Naive thymus-derived CD8-positive, alpha-beta T cell (primary cell): ENCODE data around the gene UAP1L1. TPM values are rescaled to one million over a fixed set of nuclear protein-coding genes. Genes with fewer than 3 reads are reported as not detected.
A peak's percentile ranks its signal among the peaks of the same experiment; 100 is the strongest.

Experiments used
- ATAC-seq, 2 donors: fragments of 150-1000 bp; cut with Tn5 transposase in 1 of 2; sonication (Bioruptor Pico), chemical (Tn5 transposase) in 1 of 2; 1 replicate in 1 of 2; 2 replicates in 1 of 2; pipeline ENCODE4 v1.10.0; 2021; ENCODE audit warnings: mild to moderate bottlenecking in 2 of 2, moderate library complexity in 2 of 2
- POLR2A ChIA-PET: fragments of 350-600 bp; sonication (Branson Sonifier 250); formaldehyde crosslinking; loops from one replicate; lab custom pipeline; 2021; ENCODE audit warnings: antibody characterized with exemption; lab: Charles Lee
- DNase-seq, 10 donors: peaks; one replicate each; pipeline versions ENCODE4 v3.0.0 to v3.0.0-alpha.2; 2020 to 2022
- H3K27ac Mint-ChIP-seq, 10 donors: one replicate each; pipeline ENCODE4 v1.8.0; 2020 to 2022; ENCODE audit warnings: mild to moderate bottlenecking in 10 of 10, mixed read lengths in 10 of 10, moderate library complexity in 4 of 10, inconsistent platforms in 1 of 10
- H3K27me3 Mint-ChIP-seq, 5 donors: one replicate each; pipeline ENCODE4 v1.8.0; 2021 to 2022; ENCODE audit warnings: mixed read lengths in 5 of 5
- H3K36me3 Mint-ChIP-seq, 3 donors: one replicate each; pipeline ENCODE4 v1.8.0; 2020 to 2022; ENCODE audit warnings: mixed read lengths in 3 of 3, mild to moderate bottlenecking in 2 of 3, inconsistent platforms in 1 of 3
- H3K4me1 Mint-ChIP-seq, 4 donors: one replicate each; pipeline ENCODE4 v1.8.0; 2021 to 2022; ENCODE audit warnings: mixed read lengths in 4 of 4
- H3K4me3 Mint-ChIP-seq, 10 donors: one replicate each; pipeline ENCODE4 v1.8.0; 2020 to 2022; ENCODE audit warnings: mild to moderate bottlenecking in 10 of 10, mixed read lengths in 10 of 10, moderate library complexity in 6 of 10, inconsistent platforms in 1 of 10
- H3K9me3 Mint-ChIP-seq, 9 donors: one replicate each; pipeline ENCODE4 v1.8.0; 2020 to 2022; ENCODE audit warnings: mixed read lengths in 9 of 9, mild to moderate bottlenecking in 3 of 9, inconsistent platforms in 1 of 9, moderate library complexity in 1 of 9
- polyA plus RNA-seq, 3 donors: library from polyadenylated mRNA; unstranded; fragments of 300-500 nt; fragmentation: Illumina TruSeq; gene quantifications; one replicate each; pipeline ENCODE4 v1.2.3, GENCODE V29; 2021
- total RNA-seq, 8 experiments: library from RNA in 2 of 8; stranded (reverse) in 2 of 8; gene quantifications; one replicate each; pipeline ENCODE4 v1.2.3 and lab custom pipeline; 2021 to 2026

UAP1L1 gene
- total and polyA plus RNA-seq, 5 experiments from 2014 or later = 2.3 to 28.7 (median 7.8) TPM

DNA sequence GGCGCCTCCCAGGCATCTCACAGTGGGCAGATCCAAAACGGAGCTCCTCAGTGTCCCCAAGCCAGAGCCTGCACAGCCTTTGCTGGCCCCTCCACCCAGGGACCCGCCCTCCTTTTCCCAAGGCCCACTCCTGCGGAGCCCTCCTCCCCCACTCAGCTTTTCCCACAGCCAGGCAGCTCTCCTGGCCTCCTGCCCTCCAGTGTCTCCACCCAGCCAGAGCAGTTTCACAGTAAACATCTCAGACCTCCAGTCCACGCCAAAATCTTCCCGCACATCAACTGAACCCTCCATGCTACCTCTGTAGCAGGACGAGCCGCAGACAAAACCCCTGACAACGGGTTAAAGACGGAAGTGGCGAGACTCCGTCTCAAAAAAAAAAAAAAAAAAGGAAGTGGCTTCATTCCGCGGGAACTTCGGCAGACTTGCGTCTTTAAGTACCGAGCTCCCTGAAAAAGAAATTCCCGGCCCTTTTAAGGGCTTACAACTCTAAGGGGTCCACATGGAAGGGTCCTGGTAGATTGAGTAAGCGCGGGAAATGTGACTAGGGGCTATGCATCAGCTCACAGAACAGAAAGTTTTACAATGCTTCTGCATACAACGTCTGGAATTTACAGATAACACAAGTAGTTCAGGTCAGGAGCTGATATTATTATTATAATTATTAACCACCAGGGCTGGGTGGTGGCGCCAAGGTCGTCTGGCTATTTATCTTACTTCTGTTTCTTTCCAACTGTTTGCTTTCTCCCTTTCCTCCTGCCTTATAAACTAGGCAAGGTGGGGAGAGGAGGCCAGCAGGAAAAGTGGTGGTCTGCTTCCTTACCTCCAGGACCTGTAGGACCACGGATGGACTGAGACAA is 50.2 kb downstream of the UAP1L1 start:
- ATAC-seq (no peak), DNase-seq (peak in 5 of 10 donors; percentile 27 to 45 (median 40))
- peaks cover 0 to 3% (median 0%) of the 10 kb centered on the region in 9 donors for H3K9me3 Mint-ChIP-seq
- peak overlapping the region; percentile 80 to 95 (median 91) for H3K4me3 Mint-ChIP-seq
- H3K36me3 Mint-ChIP-seq = no peaks in the 10 kb centered on the region
- POLR2A ChIA-PET = interaction anchor here (0.7 to 3.1 kb wide), 16 partner anchors 12 to 267 kb away, joined by 3 to 34 read pairs (median 4); partner anchors contain the start of genes CYSRT1, MAN1B1, RNF208 and RNF224
- H3K27me3 Mint-ChIP-seq = peaks cover 0 to 2% (median 0%) of the 10 kb centered on the region in 5 donors
- peaks cover 17 to 34% (median 30%) of the 10 kb centered on the region in 4 donors for H3K4me1 Mint-ChIP-seq
- H3K27ac Mint-ChIP-seq = peak overlapping the region; percentile 83 to 98 (median 94)

DNA sequence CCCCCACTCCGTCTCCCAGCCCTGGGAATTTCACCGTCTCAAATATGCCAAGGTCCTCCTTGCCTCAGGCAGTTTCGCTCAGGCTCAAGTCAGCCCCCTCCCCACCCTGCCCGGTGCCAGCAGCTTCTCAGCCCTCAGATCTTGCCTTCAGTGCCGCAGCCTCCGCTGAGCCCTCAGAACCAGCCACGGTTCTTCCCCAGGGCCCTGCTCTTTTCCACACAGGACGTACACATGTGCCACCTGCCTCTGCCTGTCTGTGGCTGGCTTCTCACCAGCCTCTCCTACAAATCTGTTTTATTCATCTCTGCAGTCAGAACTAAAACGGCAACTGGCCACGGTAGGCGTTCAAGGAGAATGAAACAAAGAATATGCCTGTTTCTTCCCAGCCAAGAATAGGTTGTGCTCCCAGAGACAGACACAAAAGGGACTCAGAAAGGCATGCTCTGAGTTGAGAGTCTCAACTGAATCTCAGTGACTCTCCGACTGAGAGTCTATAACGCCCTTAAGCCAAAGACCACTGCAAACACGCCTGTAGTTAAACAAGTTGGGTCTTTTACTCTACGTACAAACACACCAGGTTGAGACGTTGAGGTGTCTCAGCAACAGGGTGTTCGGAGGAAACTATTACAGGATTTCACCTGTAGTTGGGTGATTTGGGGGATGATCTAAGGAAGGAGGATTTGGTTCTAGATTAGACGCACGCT is 51.0 kb downstream of the UAP1L1 start:
- ATAC-seq (no peak), DNase-seq (peak in 1 of 10 donors; percentile 15)
- Mint-ChIP-seq H3K4me3 (peak overlapping the region; percentile 80 to 95 (median 91)), H3K27me3 (peaks cover 0 to 7% (median 2%) of the 10 kb centered on the region in 5 donors), H3K27ac (peak overlapping the region; percentile 71 to 98 (median 94)), H3K9me3 (peaks cover 0 to 3% (median 0%) of the 10 kb centered on the region in 9 donors), H3K36me3 (no peaks in the 10 kb centered on the region), H3K4me1 (peaks cover 17 to 31% (median 30%) of the 10 kb centered on the region in 4 donors)
- POLR2A ChIA-PET = interaction anchor here (0.7 to 3.1 kb wide), 13 partner anchors 10 to 268 kb away, joined by 3 to 34 read pairs (median 4); partner anchors contain the start of genes CYSRT1, DPP7, GRIN1 and MAN1B1

DNA sequence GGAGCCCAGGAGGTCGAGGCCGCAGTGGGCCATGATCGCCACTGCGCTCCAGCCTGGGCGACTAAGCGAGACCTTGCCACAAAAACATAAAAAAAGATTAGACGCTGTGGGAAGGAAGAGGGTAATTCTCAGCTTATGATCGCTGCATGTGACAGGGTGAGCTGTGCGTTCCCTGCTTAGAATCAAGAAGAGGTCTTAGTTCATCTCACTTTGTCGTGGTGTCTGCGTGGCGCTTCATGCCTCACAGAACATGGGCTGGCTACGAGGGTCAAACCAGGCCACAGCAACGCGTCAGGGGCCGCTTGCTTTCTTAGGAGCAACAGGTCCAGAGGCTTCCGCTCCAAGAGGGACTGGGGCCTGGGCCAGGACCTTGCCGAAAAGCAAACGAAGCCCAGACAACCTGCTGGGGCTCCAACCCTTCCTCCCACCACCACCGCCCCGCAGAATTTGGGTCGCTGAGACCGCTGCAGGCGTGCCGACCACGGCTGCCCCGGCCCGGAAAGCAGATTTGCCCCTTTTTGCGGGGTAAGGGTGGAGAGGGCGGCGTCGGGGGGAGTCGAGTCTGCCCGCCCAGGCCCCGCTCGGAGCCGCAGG is 51.6 kb downstream of the UAP1L1 start:
- peaks cover 0 to 3% (median 0%) of the 10 kb centered on the region in 9 donors for H3K9me3 Mint-ChIP-seq
- peaks cover 17 to 30% (median 28%) of the 10 kb centered on the region in 4 donors for H3K4me1 Mint-ChIP-seq
- peak overlapping the region; percentile 71 to 98 (median 94) for H3K27ac Mint-ChIP-seq
- peak; percentile 7 to 13 for ATAC-seq
- peak overlapping the region; percentile 80 to 95 (median 91) for H3K4me3 Mint-ChIP-seq
- POLR2A ChIA-PET = interaction anchor here (0.8 to 3.3 kb wide), 21 partner anchors 10 to 401 kb away, joined by 3 to 34 read pairs (median 6); partner anchors contain the start of genes ANAPC2, CYSRT1, DPP7 and GRIN1
- DNase-seq = peak in 2 of 10 donors; percentile 16 to 30
- H3K36me3 Mint-ChIP-seq = no peaks in the 10 kb centered on the region
- H3K27me3 Mint-ChIP-seq = peaks cover 0 to 7% (median 2%) of the 10 kb centered on the region in 5 donors

DNA sequence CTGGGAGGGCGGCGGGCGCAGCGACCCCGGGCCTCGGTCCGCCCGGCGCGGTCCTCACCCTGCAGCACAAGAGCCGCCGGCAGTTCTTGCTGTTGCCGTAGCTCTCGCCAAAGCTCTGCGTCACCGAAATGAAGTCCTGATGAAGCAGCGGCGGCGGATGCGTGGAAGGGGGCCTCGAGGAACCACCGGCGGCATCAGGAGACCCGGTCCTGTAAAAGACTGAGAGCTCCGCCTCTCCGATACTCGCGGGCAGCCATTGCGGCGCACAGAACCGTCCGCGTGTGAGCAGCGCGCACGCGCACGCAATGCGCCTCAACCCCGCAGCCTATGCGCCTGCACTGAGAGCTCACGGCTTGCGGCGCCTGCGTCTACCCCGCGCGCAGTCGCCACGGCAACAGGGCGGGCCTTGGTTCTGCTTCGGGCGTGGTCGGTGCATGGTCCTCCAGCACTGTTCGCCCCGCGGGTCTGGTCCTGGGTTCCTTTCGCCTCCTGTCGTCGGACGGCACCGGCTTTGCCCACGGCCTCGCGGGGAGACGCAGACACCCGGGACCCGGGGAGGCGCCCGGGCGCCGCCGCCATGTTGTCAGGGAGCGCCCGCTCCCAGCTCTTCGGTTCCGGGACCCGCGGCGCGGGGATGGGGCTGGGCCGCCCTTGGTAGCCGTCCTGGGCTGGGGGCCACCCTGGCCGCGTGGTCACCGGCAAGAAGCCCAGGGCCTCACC is 52.3 kb downstream of the UAP1L1 start:
- Mint-ChIP-seq H3K4me3 (peak overlapping the region; percentile 78 to 95 (median 88)), H3K27me3 (peaks cover 0 to 10% (median 2%) of the 10 kb centered on the region in 5 donors), H3K9me3 (peaks cover 0 to 3% (median 0%) of the 10 kb centered on the region in 9 donors), H3K27ac (peak overlapping the region; percentile 71 to 94 (median 84)), H3K4me1 (peaks cover 17 to 30% (median 28%) of the 10 kb centered on the region in 4 donors), H3K36me3 (no peaks in the 10 kb centered on the region)
- peak; percentile 92 to 95 for ATAC-seq
- peak; percentile 82 to 93 (median 88) for DNase-seq
- POLR2A ChIA-PET = interaction anchor here (0.6 to 3.3 kb wide), 26 partner anchors 9 to 1023 kb away, joined by 3 to 34 read pairs (median 5); partner anchors contain the start of genes ANAPC2, CYSRT1, DPP7 and EDF1

DNA sequence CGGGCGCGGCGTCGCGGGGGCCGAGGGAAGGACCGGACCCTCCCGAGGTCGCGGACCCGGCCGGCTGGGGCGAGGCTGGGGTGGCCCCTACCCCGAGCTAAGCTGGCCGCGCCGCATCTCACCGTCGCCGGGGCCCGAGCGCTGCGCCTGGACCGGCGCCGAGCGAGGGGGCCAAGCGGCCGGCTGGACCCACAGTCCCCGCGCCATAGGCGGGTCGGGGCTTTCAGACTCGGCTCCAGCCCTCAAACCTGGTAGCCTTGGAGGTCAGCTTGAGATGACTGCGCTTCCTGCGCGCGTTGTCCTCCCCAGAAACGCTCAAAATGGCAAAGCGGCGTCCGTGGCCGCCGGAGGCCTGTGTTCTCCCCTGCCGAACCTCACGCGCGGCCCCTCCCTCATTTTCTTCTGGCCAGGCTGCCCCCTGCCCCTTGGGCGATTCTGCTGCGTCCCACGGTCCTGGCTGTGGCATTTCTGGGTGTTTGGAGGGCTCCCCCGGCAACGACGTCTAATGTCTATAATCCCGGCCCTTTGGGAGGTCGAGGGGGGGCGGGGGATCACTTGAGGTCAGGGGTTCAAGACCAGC is 52.9 kb downstream of the UAP1L1 start:
- H3K27ac Mint-ChIP-seq = peak overlapping the region in 5 of 10 donors; percentile 52 to 87 (median 62)
- peaks cover 17 to 30% (median 28%) of the 10 kb centered on the region in 4 donors for H3K4me1 Mint-ChIP-seq
- H3K4me3 Mint-ChIP-seq = peak overlapping the region; percentile 68 to 92 (median 80)
- POLR2A ChIA-PET = interaction anchor here (0.6 to 3.3 kb wide), 24 partner anchors 8 to 1023 kb away, joined by 3 to 34 read pairs (median 5); partner anchors contain the start of genes ANAPC2, CYSRT1, DPP7 and EDF1
- DNase-seq = no peak
- ATAC-seq = peak in 1 of 2 donors; percentile 0
- H3K36me3 Mint-ChIP-seq = no peaks in the 10 kb centered on the region
- peaks cover 0 to 16% (median 4%) of the 10 kb centered on the region in 5 donors for H3K27me3 Mint-ChIP-seq
- peaks cover 0 to 3% (median 0%) of the 10 kb centered on the region in 9 donors for H3K9me3 Mint-ChIP-seq

Other genes starting within 250 kb of the UAP1L1 start
Only the 30 nearest of the 36 such genes appear.
- gene TRAF2, start 191.0 kb upstream of the UAP1L1 start, total RNA-seq = 10 to 100 TPM; 28.0 to 34.4 TPM
- 10 to 100 TPM in 2 of 3 donors, 1 to 10 TPM in 1; 7.9 to 24.4 (median 12.2) TPM for gene TRAF2, start 191.0 kb upstream of the UAP1L1 start, polyA plus RNA-seq
- gene FBXW5, start 132.8 kb upstream of the UAP1L1 start, total RNA-seq = 10 to 100 TPM; 93.1 TPM
- gene FBXW5, start 132.8 kb upstream of the UAP1L1 start, polyA plus RNA-seq = 10 to 100 TPM; 62.9 to 92.1 (median 83.7) TPM
- gene C8G, start 132.3 kb upstream of the UAP1L1 start, total RNA-seq = under 1 TPM in 1 of 2 experiments, not detected in 1; 0.99 TPM
- 1 to 10 TPM in 1 of 3 donors, not detected in 2; 1.6 TPM for gene C8G, start 132.3 kb upstream of the UAP1L1 start, polyA plus RNA-seq
- gene LCN12, start 125.2 kb upstream of the UAP1L1 start, total RNA-seq = 1 to 10 TPM; 2.6 to 2.7 TPM
- gene LCN12, start 125.2 kb upstream of the UAP1L1 start, polyA plus RNA-seq = not detected
- gene PTGDS, start 100.0 kb upstream of the UAP1L1 start, total RNA-seq = under 1 TPM in 1 of 2 experiments, not detected in 1; 0.58 TPM
- gene PTGDS, start 100.0 kb upstream of the UAP1L1 start, polyA plus RNA-seq = 1 to 10 TPM in 1 of 3 donors, under 1 TPM in 1, not detected in 1; 0.31 to 3.2 TPM
- gene LCNL1, start 94.5 kb upstream of the UAP1L1 start, total RNA-seq = under 1 TPM; 0.44 to 0.74 TPM
- gene LCNL1, start 94.5 kb upstream of the UAP1L1 start, polyA plus RNA-seq = not detected
- gene PAXX, start 85.1 kb upstream of the UAP1L1 start, total RNA-seq = 100 to 1,000 TPM; 129 to 137 TPM
- 100 to 1,000 TPM; 104 to 119 (median 112) TPM for gene PAXX, start 85.1 kb upstream of the UAP1L1 start, polyA plus RNA-seq
- gene CLIC3, start 80.9 kb upstream of the UAP1L1 start, total RNA-seq = 10 to 100 TPM; 11.1 to 13.5 TPM
- gene CLIC3, start 80.9 kb upstream of the UAP1L1 start, polyA plus RNA-seq = 10 to 100 TPM in 2 of 3 donors, 1 to 10 TPM in 1; 7.0 to 30.2 (median 16.9) TPM
- 10 to 100 TPM; 37.0 to 41.5 TPM for gene ABCA2, start 49.3 kb upstream of the UAP1L1 start, total RNA-seq
- gene ABCA2, start 49.3 kb upstream of the UAP1L1 start, polyA plus RNA-seq = 1 to 10 TPM; 3.9 to 9.4 (median 4.7) TPM
- gene FUT7, start 45.4 kb upstream of the UAP1L1 start, total RNA-seq = under 1 TPM in 1 of 2 experiments, not detected in 1; 0.13 TPM
- gene FUT7, start 45.4 kb upstream of the UAP1L1 start, polyA plus RNA-seq = 1 to 10 TPM; 1.2 to 1.6 (median 1.6) TPM
- gene NPDC1, start 31.3 kb upstream of the UAP1L1 start, total RNA-seq = 1 to 10 TPM; 2.8 to 4.3 TPM
- 1 to 10 TPM; 2.1 to 9.3 (median 4.2) TPM for gene NPDC1, start 31.3 kb upstream of the UAP1L1 start, polyA plus RNA-seq
- not detected for gene ENTPD2, start 23.5 kb upstream of the UAP1L1 start, total RNA-seq
- gene ENTPD2, start 23.5 kb upstream of the UAP1L1 start, polyA plus RNA-seq = not detected
- gene SAPCD2, start 7.0 kb upstream of the UAP1L1 start, total RNA-seq = under 1 TPM; 0.27 to 0.44 TPM
- gene SAPCD2, start 7.0 kb upstream of the UAP1L1 start, polyA plus RNA-seq = under 1 TPM in 2 of 3 donors, not detected in 1; 0.23 to 0.27 TPM
- gene MAN1B1, start 9.5 kb downstream of the UAP1L1 start, total RNA-seq = 10 to 100 TPM; 66.9 to 73.2 TPM
- gene MAN1B1, start 9.5 kb downstream of the UAP1L1 start, polyA plus RNA-seq = 10 to 100 TPM; 30.6 to 46.6 (median 38.3) TPM
- gene DPP7, start 37.2 kb downstream of the UAP1L1 start, total RNA-seq = 100 to 1,000 TPM; 278 to 298 TPM
- gene DPP7, start 37.2 kb downstream of the UAP1L1 start, polyA plus RNA-seq = 100 to 1,000 TPM in 2 of 3 donors, 10 to 100 TPM in 1; 98.7 to 126 (median 121) TPM
- gene GRIN1, start 61.6 kb downstream of the UAP1L1 start, total RNA-seq = not detected
- gene GRIN1, start 61.6 kb downstream of the UAP1L1 start, polyA plus RNA-seq = not detected
- gene LRRC26, start 92.5 kb downstream of the UAP1L1 start, total RNA-seq = not detected
- not detected for gene LRRC26, start 92.5 kb downstream of the UAP1L1 start, polyA plus RNA-seq
- not detected for gene TMEM210, start 94.5 kb downstream of the UAP1L1 start, total RNA-seq
- gene TMEM210, start 94.5 kb downstream of the UAP1L1 start, polyA plus RNA-seq = not detected
- gene ANAPC2, start 111.0 kb downstream of the UAP1L1 start, total RNA-seq = 100 to 1,000 TPM; 143 to 146 TPM
- gene ANAPC2, start 111.0 kb downstream of the UAP1L1 start, polyA plus RNA-seq = 1 to 10 TPM; 3.4 to 5.9 (median 4.3) TPM
- gene SSNA1, start 111.2 kb downstream of the UAP1L1 start, total RNA-seq = 10 to 100 TPM; 39.2 to 43.4 TPM
- gene SSNA1, start 111.2 kb downstream of the UAP1L1 start, polyA plus RNA-seq = 100 to 1,000 TPM in 2 of 3 donors, 10 to 100 TPM in 1; 97.8 to 123 (median 119) TPM
- gene TPRN, start 123.2 kb downstream of the UAP1L1 start, total RNA-seq = 10 to 100 TPM; 10.1 TPM
- gene TPRN, start 123.2 kb downstream of the UAP1L1 start, polyA plus RNA-seq = under 1 TPM; 0.15 to 0.42 (median 0.39) TPM
- 10 to 100 TPM; 42.7 to 43.0 TPM for gene TMEM203, start 128.1 kb downstream of the UAP1L1 start, total RNA-seq
- gene TMEM203, start 128.1 kb downstream of the UAP1L1 start, polyA plus RNA-seq = 100 to 1,000 TPM; 128 to 163 (median 155) TPM
- gene NDOR1, start 128.2 kb downstream of the UAP1L1 start, total RNA-seq = 10 to 100 TPM; 35.0 to 39.8 TPM
- gene NDOR1, start 128.2 kb downstream of the UAP1L1 start, polyA plus RNA-seq = 1 to 10 TPM; 2.4 to 9.5 (median 5.7) TPM
- gene RNF208, start 144.7 kb downstream of the UAP1L1 start, total RNA-seq = 1 to 10 TPM in 1 of 2 experiments, under 1 TPM in 1; 0.91 to 1.7 TPM
- gene RNF208, start 144.7 kb downstream of the UAP1L1 start, polyA plus RNA-seq = not detected
- under 1 TPM; 0.30 to 0.47 TPM for gene CYSRT1, start 147.7 kb downstream of the UAP1L1 start, total RNA-seq
- not detected for gene CYSRT1, start 147.7 kb downstream of the UAP1L1 start, polyA plus RNA-seq
- gene RNF224, start 150.0 kb downstream of the UAP1L1 start, total RNA-seq = under 1 TPM in 1 of 2 experiments, not detected in 1; 0.21 TPM
- gene RNF224, start 150.0 kb downstream of the UAP1L1 start, polyA plus RNA-seq = not detected
- not detected for gene SLC34A3, start 153.4 kb downstream of the UAP1L1 start, total RNA-seq
- gene SLC34A3, start 153.4 kb downstream of the UAP1L1 start, polyA plus RNA-seq = not detected
- 10 to 100 TPM; 60.2 TPM for gene TUBB4B, start 163.8 kb downstream of the UAP1L1 start, total RNA-seq
- gene TUBB4B, start 163.8 kb downstream of the UAP1L1 start, polyA plus RNA-seq = 10 to 100 TPM; 10.8 to 23.4 (median 22.5) TPM
- gene STPG3, start 173.8 kb downstream of the UAP1L1 start, total RNA-seq = not detected
- gene STPG3, start 173.8 kb downstream of the UAP1L1 start, polyA plus RNA-seq = not detected
- 10 to 100 TPM; 42.4 to 45.9 TPM for gene NELFB, start 177.8 kb downstream of the UAP1L1 start, total RNA-seq
- gene NELFB, start 177.8 kb downstream of the UAP1L1 start, polyA plus RNA-seq = 10 to 100 TPM; 20.4 to 29.7 (median 25.0) TPM